Measurements from ENCODE around the gene ATAT1. TPM values are rescaled to one million over a fixed set of nuclear protein-coding genes. Genes with fewer than 3 reads are reported as not detected.

The ATAT1 gene
- total and polyA plus RNA-seq, 7 donors, result 1.9 to 5.2 (median 3.0) TPM

- intact Hi-C loops (cut with DNase I), result loop anchor here (5.0 kb wide), 2 partner anchors 47 to 92 kb away; partner anchors contain the start of genes DHX16 (in 1 of the 2) and MDC1 (in 1 of the 2)
- H3K9me3 ChIP-seq, result no peaks in the 10 kb centered on the region
- ATAC-seq (no peak), DNase-seq (no peak)
- no peak overlapping the region for H3K4me3 ChIP-seq
- H3K4me1 ChIP-seq, result peaks cover 7% of the 10 kb centered on the region
- no peak for TF ChIP-seq CTCF (IDR thresholded peaks at IDR 0.05)
- WGBS, 3 donors, result 95 to 98% (median 97%) methylated on average over 8 of the region's 8 CpGs
- H3K36me3 ChIP-seq (ENCODE audit: insufficient read depth in 1 of 2, low read depth in 1 of 2), result peaks cover 7 to 88% of the 10 kb centered on the region in 2 donors
- no peaks in the 10 kb centered on the region for H3K27me3 ChIP-seq (ENCODE audit: insufficient read depth in 3 of 3, low read length in 2 of 3)
- no peak overlapping the region for H3K27ac ChIP-seq
Measured at GRCh38 chr6:30625511-30625910, 1.2 kb upstream of the ATAT1 start.

GRCh38 chr6:30635834-30636233 lies 9.2 kb downstream of the ATAT1 start:
- WGBS, 3 donors, result 74 to 96% (median 82%) methylated on average over 3 of the region's 3 CpGs
- ATAC-seq (peak in 2 of 4 donors; percentile 27 to 42), DNase-seq (no peak)
- Histone ChIP-seq H3K9me3 (no peaks in the 10 kb centered on the region), H3K27me3 (ENCODE audit: insufficient read depth in 3 of 3, low read length in 2 of 3) (no peaks in the 10 kb centered on the region), H3K27ac (no peak overlapping the region), H3K36me3 (ENCODE audit: insufficient read depth in 1 of 2, low read depth in 1 of 2) (peaks cover 0 to 43% of the 10 kb centered on the region in 2 donors), H3K4me1 (no peaks in the 10 kb centered on the region), H3K4me3 (no peak overlapping the region)
- TF ChIP-seq CTCF (IDR thresholded peaks at IDR 0.05), result no peak
- intact Hi-C loops (cut with DNase I), result loop anchor here in 1 of 2 donors (5.0 kb wide), 1 partner anchor 36 kb away; the partner anchor contains the start of gene DHX16

- intact Hi-C loops (cut with DNase I), result no loop called here
- ATAC-seq (no peak), DNase-seq (no peak)
- Histone ChIP-seq H3K4me1 (no peaks in the 10 kb centered on the region), H3K9me3 (no peaks in the 10 kb centered on the region), H3K36me3 (ENCODE audit: insufficient read depth in 1 of 2, low read depth in 1 of 2) (peaks cover 0 to 56% of the 10 kb centered on the region in 2 donors), H3K27ac (no peak overlapping the region), H3K4me3 (no peak overlapping the region), H3K27me3 (ENCODE audit: insufficient read depth in 3 of 3, low read length in 2 of 3) (no peaks in the 10 kb centered on the region)
- 79 to 86% (median 83%) methylated on average over 10 of the region's 10 CpGs for WGBS, 3 donors
- TF ChIP-seq CTCF (IDR thresholded peaks at IDR 0.05), result no peak
Measured at GRCh38 chr6:30640481-30640880, 13.8 kb downstream of the ATAT1 start.

GRCh38 chr6:30641048-30641447 lies 14.4 kb downstream of the ATAT1 start:
- intact Hi-C loops (cut with DNase I), result no loop called here

More at GRCh38 chr6:30641048-30641447, 14.4 kb downstream of the ATAT1 start:
- ATAC-seq, result no peak
- WGBS, 3 donors, result 84 to 96% (median 86%) methylated on average over 1 of the region's 1 CpG
- H3K27ac ChIP-seq, result no peak overlapping the region
- no peaks in the 10 kb centered on the region for H3K9me3 ChIP-seq
- H3K27me3 ChIP-seq (ENCODE audit: insufficient read depth in 3 of 3, low read length in 2 of 3), result no peaks in the 10 kb centered on the region
- no peak for DNase-seq
- no peak overlapping the region for H3K4me3 ChIP-seq
- peaks cover 3% of the 10 kb centered on the region for H3K4me1 ChIP-seq
- TF ChIP-seq CTCF (IDR thresholded peaks at IDR 0.05), result no peak
- H3K36me3 ChIP-seq (ENCODE audit: insufficient read depth in 1 of 2, low read depth in 1 of 2), result peaks cover 0 to 61% of the 10 kb centered on the region in 2 donors
